Caco-2 (cell line): ENCODE results near the gene KSR2. TPM values are rescaled to one million over a fixed set of nuclear protein-coding genes. Genes with fewer than 3 reads are reported as not detected.

Experiments used
- BruUV-seq: library from RNA; stranded (reverse); fragments of 400-500 nt; replicated peaks from 2 replicates; lab custom pipeline; 2021; lab: Mats Ljungman, UMichigan
- CTCF ChIA-PET: fragments of 300-600 bp; sonication (Branson Sonifier 250); formaldehyde crosslinking; loops from one replicate; lab custom pipeline; 2022; ENCODE audit warnings: antibody characterized with exemption; lab: Charles Lee
- POLR2A ChIA-PET: fragments of 300-600 bp; sonication (Branson Sonifier 250); formaldehyde crosslinking; loops from one replicate; lab custom pipeline; 2022; ENCODE audit warnings: antibody characterized with exemption; lab: Charles Lee
- DNase-seq, 2 experiments: peaks; one replicate each; pipeline versions ENCODE4 v3.0.0 to v3.0.0-alpha.2; 2020 to 2022
- H3K27me3 ChIP-seq: replicated peaks from 2 replicates; pipeline ENCODE4 v1.6.0; 2011; ENCODE audit warnings: low read length; ENCODE audit not compliant: control insufficient read depth, insufficient read depth
- H3K36me3 ChIP-seq: 2 replicates; pipeline ENCODE4 v1.5.1; 2011; ENCODE audit warnings: low read length; ENCODE audit not compliant: control insufficient read depth, insufficient read depth
- H3K4me1 ChIP-seq: fragments of 250-450 bp; sonication (Bioruptor Pico); 2 replicates; pipeline ENCODE4 v1.5.1; 2020; ENCODE audit warnings: mild to moderate bottlenecking
- H3K4me3 ChIP-seq: 2 replicates; pipeline ENCODE4 v1.5.1; 2011; ENCODE audit warnings: low read depth, mild to moderate bottlenecking, control low read depth, low read length
- H3K9me3 ChIP-seq: fragments of 250-450 bp; sonication (Bioruptor Pico); 2 replicates; pipeline ENCODE4 v1.5.1; 2020; ENCODE audit warnings: mild to moderate bottlenecking, moderate library complexity
- H3K27ac Mint-ChIP-seq: one replicate; pipeline ENCODE4 v1.8.0; 2022; ENCODE audit warnings: mixed read lengths; ENCODE audit not compliant: unreplicated experiment
- H3K27me3 Mint-ChIP-seq: one replicate; pipeline ENCODE4 v1.8.0; 2022; ENCODE audit warnings: mixed read lengths; ENCODE audit not compliant: insufficient read depth, unreplicated experiment
- H3K36me3 Mint-ChIP-seq: one replicate; pipeline ENCODE4 v1.8.0; 2022; ENCODE audit warnings: mild to moderate bottlenecking, mixed read lengths; ENCODE audit not compliant: insufficient read depth, unreplicated experiment
- H3K4me1 Mint-ChIP-seq: one replicate; pipeline ENCODE4 v1.8.0; 2022; ENCODE audit warnings: low read depth, mixed read lengths; ENCODE audit not compliant: unreplicated experiment
- H3K4me3 Mint-ChIP-seq: one replicate; pipeline ENCODE4 v1.8.0; 2022; ENCODE audit warnings: mild to moderate bottlenecking, moderate library complexity, mixed read lengths; ENCODE audit not compliant: unreplicated experiment
- H3K9me3 Mint-ChIP-seq: one replicate; pipeline ENCODE4 v1.8.0; 2022; ENCODE audit warnings: mixed read lengths; ENCODE audit not compliant: unreplicated experiment
- intact Hi-C: fragments of 100-400 bp; cut with micrococcal nuclease; formaldehyde crosslinking; loops from one replicate; pipeline ENCODE4 v1.10.0; 2022; ENCODE audit not compliant: unreplicated experiment
- total RNA-seq: library from RNA; stranded (reverse); gene quantifications from 2 replicates; pipeline ENCODE4 v1.2.3, GENCODE V29; 2022
- TF ChIP-seq, protein P1 (sequence below), 2 experiments: fragments of 200-600 bp in 1 of 2; IDR thresholded peaks; 1 replicate in 1 of 2; 2 replicates in 1 of 2; pipeline versions ENCODE4 v1.5.1 to v1.8.0; 2011 to 2022; ENCODE audit warnings: antibody characterized with exemption in 1 of 2, control low read depth in 1 of 2, inconsistent platforms in 1 of 2, low read depth in 1 of 2, low read length in 1 of 2, mild to moderate bottlenecking in 1 of 2, moderate library complexity in 1 of 2; ENCODE audit not compliant: insufficient read depth in 1 of 2, severe bottlenecking in 1 of 2, unreplicated experiment in 1 of 2

KSR2 gene
- total RNA-seq, 1 experiment from 2014 or later: 0.66 TPM

DNA sequence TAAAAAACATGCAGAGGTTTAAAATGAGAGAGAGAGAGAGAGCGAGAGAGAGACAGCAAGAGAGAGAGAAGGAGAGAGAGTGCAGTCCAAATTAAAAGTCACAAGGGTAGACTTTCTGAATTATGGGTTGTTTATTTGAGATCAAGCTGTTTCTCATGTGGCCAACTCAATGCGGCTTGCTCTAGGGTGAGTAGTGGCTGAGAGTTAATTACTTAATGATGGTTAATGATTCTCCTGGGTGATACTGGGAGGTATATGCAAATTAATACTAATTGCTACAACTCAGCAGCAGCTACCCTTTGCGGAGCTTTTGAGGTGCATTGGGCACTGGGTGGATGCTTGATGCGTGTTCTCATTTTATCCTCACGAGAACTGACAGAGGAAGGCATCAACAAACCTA, 485.3 kb downstream of the KSR2 start:
- Histone ChIP-seq H3K9me3 (no peaks in the 10 kb centered on the region), H3K4me1 (no peaks in the 10 kb centered on the region), H3K27me3 (no peaks in the 10 kb centered on the region), H3K36me3 (no peaks in the 10 kb centered on the region), H3K4me3 (no peak overlapping the region)
- no peak overlapping the region for H3K4me3 Mint-ChIP-seq
- no peaks in the 10 kb centered on the region for H3K36me3 Mint-ChIP-seq
- POLR2A ChIA-PET: no interaction called here
- H3K27me3 Mint-ChIP-seq: peaks cover 8% of the 10 kb centered on the region
- TF ChIP-seq, protein P1, sequence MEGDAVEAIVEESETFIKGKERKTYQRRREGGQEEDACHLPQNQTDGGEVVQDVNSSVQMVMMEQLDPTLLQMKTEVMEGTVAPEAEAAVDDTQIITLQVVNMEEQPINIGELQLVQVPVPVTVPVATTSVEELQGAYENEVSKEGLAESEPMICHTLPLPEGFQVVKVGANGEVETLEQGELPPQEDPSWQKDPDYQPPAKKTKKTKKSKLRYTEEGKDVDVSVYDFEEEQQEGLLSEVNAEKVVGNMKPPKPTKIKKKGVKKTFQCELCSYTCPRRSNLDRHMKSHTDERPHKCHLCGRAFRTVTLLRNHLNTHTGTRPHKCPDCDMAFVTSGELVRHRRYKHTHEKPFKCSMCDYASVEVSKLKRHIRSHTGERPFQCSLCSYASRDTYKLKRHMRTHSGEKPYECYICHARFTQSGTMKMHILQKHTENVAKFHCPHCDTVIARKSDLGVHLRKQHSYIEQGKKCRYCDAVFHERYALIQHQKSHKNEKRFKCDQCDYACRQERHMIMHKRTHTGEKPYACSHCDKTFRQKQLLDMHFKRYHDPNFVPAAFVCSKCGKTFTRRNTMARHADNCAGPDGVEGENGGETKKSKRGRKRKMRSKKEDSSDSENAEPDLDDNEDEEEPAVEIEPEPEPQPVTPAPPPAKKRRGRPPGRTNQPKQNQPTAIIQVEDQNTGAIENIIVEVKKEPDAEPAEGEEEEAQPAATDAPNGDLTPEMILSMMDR (IDR thresholded peaks at IDR 0.05; ENCODE audit: insufficient read depth in 1 of 2, low read depth in 1 of 2, low read length in 1 of 2, severe bottlenecking in 1 of 2, unreplicated experiment in 1 of 2): no peak
- no peak overlapping the region for H3K27ac Mint-ChIP-seq
- DNase-seq: no peak
- intact Hi-C loops: no loop called here
- no TSS peak for BruUV-seq
- H3K9me3 Mint-ChIP-seq: no peaks in the 10 kb centered on the region
- CTCF ChIA-PET: no interaction called here
- H3K4me1 Mint-ChIP-seq: no peaks in the 10 kb centered on the region

DNA sequence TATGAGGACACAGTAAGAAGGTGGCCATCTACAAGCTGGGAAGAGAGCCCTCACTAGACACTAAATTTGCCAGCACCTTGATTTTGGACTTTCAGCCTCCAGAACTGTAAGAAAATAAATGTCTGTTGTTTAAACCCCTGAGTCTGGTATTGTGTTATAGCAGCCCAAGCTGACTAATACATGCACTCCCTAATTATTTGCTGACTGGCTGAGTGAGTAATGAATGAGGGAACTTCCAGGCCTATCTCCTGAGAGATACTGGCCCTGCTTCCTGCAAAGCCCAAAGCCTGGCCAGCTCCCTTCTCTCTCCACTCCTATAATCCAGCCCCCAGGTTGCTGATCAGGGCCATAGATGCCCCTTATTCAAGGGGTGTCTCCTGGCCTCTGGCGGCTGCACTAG, 487.3 kb downstream of the KSR2 start:
- Mint-ChIP-seq H3K4me1 (no peaks in the 10 kb centered on the region), H3K9me3 (no peaks in the 10 kb centered on the region), H3K27ac (no peak overlapping the region), H3K27me3 (peaks cover 8% of the 10 kb centered on the region), H3K36me3 (no peaks in the 10 kb centered on the region), H3K4me3 (no peak overlapping the region)
- DNase-seq: no peak
- intact Hi-C loops: no loop called here
- no TSS peak for BruUV-seq
- ChIA-PET POLR2A (no interaction called here), CTCF (no interaction called here)
- TF ChIP-seq, protein P1 (IDR thresholded peaks at IDR 0.05; ENCODE audit: insufficient read depth in 1 of 2, low read depth in 1 of 2, low read length in 1 of 2, severe bottlenecking in 1 of 2, unreplicated experiment in 1 of 2): no peak
- Histone ChIP-seq H3K36me3 (no peaks in the 10 kb centered on the region), H3K9me3 (no peaks in the 10 kb centered on the region), H3K4me1 (no peaks in the 10 kb centered on the region), H3K27me3 (no peaks in the 10 kb centered on the region), H3K4me3 (no peak overlapping the region)

GRCh38 chr12:117476341-117476740, 492.4 kb downstream of the KSR2 start:
- no peaks in the 10 kb centered on the region for H3K36me3 ChIP-seq
- H3K27me3 ChIP-seq: no peaks in the 10 kb centered on the region
- POLR2A ChIA-PET: no interaction called here
- Mint-ChIP-seq H3K9me3 (no peaks in the 10 kb centered on the region), H3K36me3 (no peaks in the 10 kb centered on the region), H3K4me1 (no peaks in the 10 kb centered on the region), H3K4me3 (no peak overlapping the region), H3K27me3 (peaks cover 12% of the 10 kb centered on the region), H3K27ac (no peak overlapping the region)
- CTCF ChIA-PET: no interaction called here
- no TSS peak for BruUV-seq
- TF ChIP-seq, protein P1 (IDR thresholded peaks at IDR 0.05; ENCODE audit: insufficient read depth in 1 of 2, low read depth in 1 of 2, low read length in 1 of 2, severe bottlenecking in 1 of 2, unreplicated experiment in 1 of 2): no peak
- no peaks in the 10 kb centered on the region for H3K4me1 ChIP-seq
- DNase-seq: no peak
- H3K9me3 ChIP-seq: no peaks in the 10 kb centered on the region
- no peak overlapping the region for H3K4me3 ChIP-seq
- intact Hi-C loops: no loop called here
